Cardiac fibroblast (primary cell): Measurements from ENCODE around the gene NCL.
"Not testable (repeated sequence)": the region's sequence is repeated elsewhere in the genome, so short reads cannot be mapped to it uniquely, and the experiment has no call there.

Source experiments
- DNase-seq, 2 donors: peaks; one replicate each; pipeline versions ENCODE4 v3.0.0 to v3.0.0-alpha.2; 2010; ENCODE audit warnings: low read depth in 2 of 2
- H3K4me3 ChIP-seq, 2 donors: replicated peaks in 1 of 2; 1 replicate in 1 of 2; 2 replicates in 1 of 2; pipeline ENCODE4 v1.5.1; 2011; ENCODE audit warnings: low read depth in 2 of 2, low read length in 2 of 2, mild to moderate bottlenecking in 2 of 2, moderate library complexity in 1 of 2
- CTCF ChIP-seq: IDR thresholded peaks from one replicate; pipeline ENCODE4 v1.5.1; 2011; ENCODE audit warnings: low read depth, mild to moderate bottlenecking, low read length, inconsistent platforms

The NCL gene

DNA sequence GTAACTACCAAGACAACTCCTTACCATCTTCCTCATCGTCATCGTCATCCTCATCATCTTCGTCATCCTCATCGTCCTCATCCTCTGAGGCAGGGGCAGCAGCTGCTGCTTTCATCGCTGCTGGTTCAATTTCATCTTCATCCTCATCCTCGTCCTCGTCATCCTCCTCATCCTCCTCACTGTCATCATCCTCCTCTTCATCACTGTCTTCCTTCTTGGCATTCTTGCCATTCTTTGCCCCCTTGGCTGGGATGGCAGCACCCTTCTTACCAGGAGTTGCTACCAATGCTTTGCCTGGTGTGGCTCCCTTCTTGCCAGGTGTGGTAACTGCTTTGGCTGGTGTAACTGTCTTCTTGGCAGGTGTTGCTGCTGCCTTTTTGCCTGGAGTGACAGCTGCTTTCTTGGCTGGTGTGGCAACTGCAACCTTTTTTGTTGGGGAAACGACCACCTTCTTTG is 2.7 kb downstream of the NCL start:
- DNase-seq: no peak

DNA sequence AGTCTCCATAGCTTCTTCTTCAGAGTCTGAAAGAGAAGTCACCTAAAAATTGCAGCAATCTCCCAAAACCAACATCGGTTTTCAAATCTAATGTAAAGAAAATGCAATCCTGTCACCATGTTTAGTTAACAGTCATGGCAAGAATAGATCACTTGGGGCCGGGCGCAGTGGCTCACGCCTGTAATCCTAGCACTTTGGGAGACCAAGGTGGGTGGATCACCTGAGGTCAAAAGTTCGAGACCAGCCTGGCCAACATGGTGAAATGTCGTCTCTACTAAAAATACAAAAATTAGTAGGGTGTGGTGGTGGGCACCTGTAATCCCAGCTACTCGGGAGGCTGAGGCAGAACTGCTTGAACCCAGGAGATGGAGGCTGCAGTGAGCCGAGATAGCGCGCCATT is 3.4 kb downstream of the NCL start:
- not testable (repeated sequence) for DNase-seq, H3K4me3 ChIP-seq

More for the DNA sequence above, 2.7 kb downstream of the NCL start:
- no peak overlapping the region for H3K4me3 ChIP-seq
- no peak for TF ChIP-seq CTCF

DNA sequence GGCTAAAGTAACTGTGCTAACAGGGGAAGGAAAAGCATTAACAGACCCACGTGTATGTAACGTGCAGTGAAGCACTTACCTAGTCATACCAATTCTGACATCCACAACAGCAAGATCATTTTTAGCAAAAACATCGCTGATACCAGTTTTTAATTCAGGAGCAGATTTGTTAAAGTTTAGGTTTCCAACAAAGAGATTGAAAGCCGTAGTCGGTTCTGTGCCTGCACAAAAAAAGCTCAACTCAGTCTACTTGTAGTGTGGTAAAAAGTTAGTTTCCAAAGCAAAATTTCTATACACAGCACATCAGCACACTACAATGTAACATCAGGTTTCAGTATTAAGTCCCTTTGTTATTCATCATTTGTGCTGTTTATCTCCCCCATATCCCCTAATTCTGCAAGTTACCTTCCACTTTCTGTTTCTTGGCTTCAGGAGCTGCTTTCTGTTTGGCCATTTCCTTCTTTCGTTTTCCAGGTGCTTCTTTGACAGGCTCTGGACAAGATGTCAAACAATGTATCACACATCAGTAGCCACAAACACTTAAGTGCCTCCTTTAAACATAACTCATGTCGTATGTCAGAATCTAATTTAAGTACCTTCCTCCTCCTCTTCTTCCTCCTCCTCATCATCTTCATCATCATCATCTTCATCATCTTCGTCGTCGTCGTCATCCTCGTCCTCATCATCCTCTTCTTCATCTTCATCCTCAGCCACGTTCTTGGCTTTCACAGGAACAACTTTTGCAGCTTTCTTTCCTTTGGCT is 4.0 kb downstream of the NCL start:
- no peak overlapping the region for H3K4me3 ChIP-seq
- DNase-seq: no peak
- no peak for TF ChIP-seq CTCF

- H3K4me3 ChIP-seq: no peak overlapping the region
- TF ChIP-seq CTCF: no peak
- DNase-seq: no peak
These were observed 5.9 kb downstream of the NCL start for GRCh38 chr2:231458368-231458767.

DNA sequence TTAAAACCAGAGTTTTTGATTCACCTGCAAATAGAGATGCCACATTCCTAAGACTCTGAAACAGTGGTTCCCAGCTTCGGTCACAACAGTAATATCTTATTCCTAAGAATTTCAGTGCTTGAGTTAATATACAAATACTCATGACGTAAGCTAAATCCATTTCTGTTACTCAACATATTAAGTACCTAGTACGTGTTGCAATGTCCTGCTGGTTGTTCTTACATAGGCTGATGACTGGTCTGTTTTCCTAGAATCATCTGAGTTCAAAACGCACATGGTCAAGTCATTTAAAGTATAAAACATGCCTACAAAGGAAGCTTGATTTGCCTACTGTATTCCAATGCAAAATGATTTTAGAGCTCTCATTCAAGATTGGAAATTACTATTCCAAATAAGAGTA is 7.2 kb downstream of the NCL start:
- no peak overlapping the region for H3K4me3 ChIP-seq
- DNase-seq: peak in 1 of 2 donors; percentile 65
- TF ChIP-seq CTCF: no peak

GRCh38 chr2:231456295-231457004 is 7.8 kb downstream of the NCL start:
- TF ChIP-seq CTCF: no peak
- H3K4me3 ChIP-seq: no peak overlapping the region
- DNase-seq: no peak

GRCh38 chr2:231455890-231456289 is 8.4 kb downstream of the NCL start:
- no peak for TF ChIP-seq CTCF
- no peak for DNase-seq
- H3K4me3 ChIP-seq: no peak overlapping the region
